ENCODE results near the gene RAB4A.

DNA sequence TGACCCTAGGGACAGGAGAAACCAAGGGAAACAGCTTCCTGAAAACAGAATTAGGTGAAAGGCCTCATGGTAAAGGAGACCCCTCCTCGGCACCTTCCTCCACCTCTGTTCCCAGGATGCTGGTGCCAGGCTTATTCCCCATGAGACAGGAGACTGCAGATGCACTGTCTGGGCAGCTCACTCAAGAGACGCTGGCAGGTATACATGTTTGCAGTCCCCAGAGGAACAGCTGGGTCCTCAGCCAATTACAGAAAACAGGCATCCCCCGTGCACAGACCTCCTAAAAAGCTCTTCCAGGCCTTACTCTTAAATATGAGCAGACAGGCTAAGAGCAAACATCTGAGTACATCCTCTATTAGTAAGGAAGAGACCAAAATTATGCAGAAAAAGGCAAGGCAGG, 65.4 kb downstream of the RAB4A start:
- TF ChIP-seq EP300 (IDR thresholded peaks at IDR 0.05) (no peak), POLR2A (IDR thresholded peaks at IDR 0.05) (no peak), CTCF (IDR thresholded peaks at IDR 0.05) (no peak)

Measured in upper lobe of left lung (tissue), 4 donors.